NCI-H748 (cell line): ENCODE measurements around the gene PPP2R1A.
"Not testable (repeated sequence)": the region's sequence is repeated elsewhere in the genome, so short reads cannot be mapped to it uniquely, and the experiment has no call there.

Experiments used
- DNase-seq: peaks from one replicate; lab custom pipeline; 2025; ENCODE audit not compliant: unreplicated experiment; lab: John Stamatoyannopoulos, UW

The PPP2R1A gene

GRCh38 chr19:52237771-52238400, 48.0 kb downstream of the PPP2R1A start:
- peak; percentile 70 for DNase-seq

DNA sequence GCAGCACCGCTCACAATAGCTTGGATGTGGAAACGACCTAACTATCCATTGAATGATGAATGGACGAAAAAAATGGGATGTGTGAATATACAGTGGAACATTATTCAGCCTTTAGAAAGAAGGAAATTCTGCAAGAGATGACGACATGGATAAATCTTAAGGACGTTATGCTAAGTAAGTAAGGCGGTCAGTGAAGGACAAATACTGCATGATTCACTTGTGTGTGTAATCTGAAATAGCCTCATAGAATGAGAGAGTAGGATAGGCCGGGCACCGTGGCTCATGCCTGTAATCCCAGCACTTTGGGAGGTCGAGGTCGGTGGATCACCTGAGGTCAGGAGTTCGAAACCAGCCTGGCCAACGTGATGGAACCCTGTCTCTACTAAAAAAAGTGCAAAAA, 54.2 kb downstream of the PPP2R1A start:
- no peak for DNase-seq

GRCh38 chr19:52248241-52248640, 58.4 kb downstream of the PPP2R1A start:
- peak; percentile 73 for DNase-seq

- no peak for DNase-seq
These were observed 68.6 kb downstream of the PPP2R1A start for GRCh38 chr19:52258426-52258825.

DNA sequence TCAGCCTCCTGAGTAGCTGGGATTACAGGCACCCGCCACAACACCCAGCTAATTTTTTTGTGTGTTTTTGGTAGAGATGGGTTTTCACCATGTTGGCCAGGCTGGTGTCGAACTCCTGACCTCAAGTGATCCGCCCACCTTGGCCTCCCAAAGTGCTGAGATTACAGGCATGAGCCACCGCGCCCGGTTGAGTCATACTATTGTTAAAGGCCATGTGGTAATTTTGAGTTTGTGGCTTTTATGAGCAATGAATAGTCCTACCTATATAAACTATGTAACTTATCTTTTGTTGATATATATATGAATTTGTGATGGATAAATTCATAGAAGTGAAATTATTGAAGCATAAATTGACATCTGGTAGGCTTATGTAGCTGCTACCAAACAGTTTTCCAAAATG, 75.7 kb downstream of the PPP2R1A start:
- not testable (repeated sequence) for DNase-seq

- peak; percentile 98 for DNase-seq
These were observed 79.7 kb downstream of the PPP2R1A start, which contains the start of gene ZNF766 for GRCh38 chr19:52269338-52270261. TSS of gene ZNF766 (plus strand) at chr19:52269587. CDS start at chr19:52269614, 27 bp downstream.

DNA sequence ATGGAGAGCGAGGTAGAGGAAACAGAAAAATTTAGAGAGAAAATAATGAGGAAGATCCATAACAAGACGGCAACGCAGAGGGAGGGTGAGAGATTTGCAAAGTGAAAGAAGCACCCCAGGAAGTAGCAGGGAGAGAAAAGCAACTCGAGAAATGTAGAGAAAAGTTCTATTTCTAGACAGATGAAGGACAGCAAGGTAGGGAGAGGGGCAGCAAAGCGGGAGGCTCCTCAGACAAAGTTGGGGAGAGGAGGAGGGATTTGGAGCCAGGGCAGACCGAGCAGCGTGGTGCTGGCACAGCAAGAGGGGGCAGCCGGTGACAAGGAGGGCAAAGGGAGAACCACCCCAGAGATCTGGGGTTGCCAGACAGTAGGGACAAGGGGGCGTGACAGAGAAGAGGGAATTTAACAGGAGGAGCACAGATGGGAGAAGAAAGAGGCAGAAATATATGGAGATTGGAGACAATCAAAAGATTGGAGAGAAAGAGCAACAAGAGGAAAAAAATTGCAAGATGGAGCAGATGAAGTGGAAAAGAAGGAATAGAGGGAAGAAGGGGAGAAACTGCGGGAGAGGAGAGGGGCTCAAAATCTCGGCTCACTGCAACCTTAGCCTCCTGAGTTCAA, 80.5 kb downstream of the PPP2R1A start:
- DNase-seq = peak; percentile 38

- DNase-seq = no peak
These were observed 83.4 kb downstream of the PPP2R1A start for GRCh38 chr19:52273301-52273700.

DNA sequence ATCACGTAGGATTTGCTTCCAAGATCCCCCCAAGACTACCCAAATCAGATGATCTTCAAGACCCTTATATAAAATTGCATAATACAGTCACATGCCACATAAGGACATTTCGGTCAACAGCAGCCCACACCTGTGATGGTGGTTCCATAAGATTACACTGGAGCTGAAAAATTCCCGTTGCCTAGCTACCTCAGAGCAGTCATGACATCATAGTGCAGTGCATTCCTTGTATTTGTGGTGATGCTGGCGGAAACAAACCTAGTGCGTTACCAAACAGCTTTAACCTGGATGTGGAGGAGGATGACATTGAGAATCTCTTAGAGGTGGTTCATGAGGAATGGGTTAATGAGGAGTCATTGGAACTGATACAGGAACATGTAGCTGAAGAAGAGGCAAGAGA, 84.3 kb downstream of the PPP2R1A start:
- no peak for DNase-seq

DNA sequence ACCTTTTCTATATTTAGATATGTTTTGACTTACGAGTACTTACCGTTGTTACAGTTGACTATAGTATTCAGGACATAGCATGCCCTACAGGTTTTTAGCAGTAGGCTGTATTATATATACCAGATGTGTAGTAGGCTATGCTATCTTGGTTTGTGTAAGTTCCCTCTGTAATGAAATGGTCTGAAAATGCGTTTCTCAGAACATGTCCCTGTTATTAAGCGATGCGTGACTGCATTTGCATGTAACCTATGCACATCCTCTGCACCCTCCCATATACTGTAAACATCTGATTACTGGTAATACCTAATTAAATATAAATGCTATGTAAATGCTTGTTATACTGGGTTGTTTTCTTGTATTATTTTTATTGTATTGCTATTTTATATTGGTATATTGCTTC, 86.1 kb downstream of the PPP2R1A start:
- DNase-seq = no peak

DNA sequence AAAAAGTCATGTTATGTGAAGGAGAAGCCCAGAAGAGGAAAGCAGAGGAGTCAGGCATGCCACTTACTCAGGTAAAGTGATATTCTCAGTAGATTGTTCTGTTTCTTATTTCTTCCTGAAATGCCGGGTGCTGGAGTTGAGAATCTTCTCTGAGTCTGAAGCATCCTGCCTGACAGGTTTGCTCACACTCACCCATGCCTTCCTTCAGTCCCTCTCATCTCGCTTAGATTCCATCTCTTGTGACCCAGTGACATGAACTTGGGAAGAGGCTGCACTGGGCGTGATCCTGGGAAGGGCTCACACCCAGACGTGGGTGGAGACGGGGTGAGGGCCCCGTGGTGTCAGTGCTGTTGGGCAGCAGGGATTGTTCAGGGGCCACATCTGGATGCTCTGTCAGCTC, 87.6 kb downstream of the PPP2R1A start:
- DNase-seq = no peak
